Esophagus muscularis mucosa (tissue), 4 donors: ENCODE measurements around the gene IZUMO2. TPM values are rescaled to one million over a fixed set of nuclear protein-coding genes. Genes with fewer than 3 reads are reported as not detected.

Source experiments
- DNase-seq: peaks from one replicate; pipeline ENCODE4 v3.0.0-alpha.2; 2017; ENCODE audit errors: extremely low spot score
- H3K27ac ChIP-seq, 4 donors: fragments of 200-600 bp; sonication (generic); replicated peaks in 1 of 4; 1 replicate in 3 of 4; 2 replicates in 1 of 4; pipeline ENCODE4 v1.5.1; 2016 to 2019; ENCODE audit warnings: mild to moderate bottlenecking in 1 of 4
- H3K27me3 ChIP-seq, 4 donors: fragments of 200-600 bp; sonication (generic); one replicate each; pipeline versions ENCODE4 v1.5.1 to v1.6.0; 2016 to 2019
- H3K36me3 ChIP-seq, 4 donors: fragments of 200-600 bp; sonication (generic); one replicate each; pipeline ENCODE4 v1.5.1; 2016 to 2019
- H3K4me1 ChIP-seq, 4 donors: fragments of 200-600 bp; sonication (generic); one replicate each; pipeline ENCODE4 v1.5.1; 2016 to 2019
- H3K4me3 ChIP-seq, 4 donors: fragments of 200-600 bp; sonication (generic); 1 replicate in 2 of 4; 2 replicates in 2 of 4; pipeline ENCODE4 v1.5.1; 2016 to 2019; ENCODE audit warnings: mild to moderate bottlenecking in 4 of 4, moderate library complexity in 1 of 4
- H3K9me3 ChIP-seq, 4 donors: fragments of 200-600 bp; sonication (generic); 1 replicate in 3 of 4; 2 replicates in 1 of 4; pipeline ENCODE4 v1.5.1; 2016 to 2019
- CTCF ChIP-seq, 3 experiments: fragments of 200-600 bp in 2 of 3; fragments of 450-650 bp in 1 of 3; sonication (generic) in 2 of 3; IDR thresholded peaks; one replicate each; pipeline ENCODE4 v1.5.1; 2017 to 2019; ENCODE audit warnings: antibody characterized with exemption in 3 of 3, mild to moderate bottlenecking in 2 of 3, moderate library complexity in 1 of 3
- EP300 ChIP-seq: sonication (generic); formaldehyde crosslinking; IDR thresholded peaks from one replicate; pipeline ENCODE4 v1.6.1; 2017; ENCODE audit warnings: antibody characterized with exemption
- POLR2A ChIP-seq: fragments of 450-650 bp; IDR thresholded peaks from one replicate; pipeline ENCODE4 v1.6.1; 2017; ENCODE audit warnings: antibody characterized with exemption, moderate library complexity, mild to moderate bottlenecking, low read depth
- POLR2AphosphoS5 ChIP-seq, 2 donors: sonication (generic); formaldehyde crosslinking; IDR thresholded peaks; one replicate each; pipeline ENCODE4 v1.6.1; 2017; ENCODE audit warnings: antibody characterized with exemption in 2 of 2
- WGBS: methylation state at CpG from one replicate; pipeline ENCODE4 v1.1.5; 2018; 5-methylcytosine and 5-hydroxymethylcytosine counted together
- intact Hi-C: fragments of 100-400 bp; cut with DNase I; formaldehyde crosslinking; loops from one replicate; pipeline ENCODE4 v1.15.1; 2023
- total RNA-seq, 4 donors: library from RNA; depleted of rRNA; stranded (reverse); fragments of >200 nt; gene quantifications; one replicate each; pipeline versions ENCODE4 v1.1.0 to v1.2.1, GENCODE V29; 2016

The IZUMO2 gene
- total RNA-seq, 4 donors from 2014 or later, result not detected

- Histone ChIP-seq H3K27me3 (peaks cover 0 to 68% (median 21%) of the 10 kb centered on the region in 4 donors), H3K4me3 (peak overlapping the region; percentile 50 to 72 (median 61)), H3K27ac (peak overlapping the region in 1 of 4 donors; percentile 16), H3K36me3 (no peaks in the 10 kb centered on the region), H3K9me3 (no peaks in the 10 kb centered on the region), H3K4me1 (peaks cover 22 to 50% (median 37%) of the 10 kb centered on the region in 4 donors)
- no peak for DNase-seq
- 9% methylated on average over 12 of the region's 18 CpGs for WGBS
- intact Hi-C loops, result no loop called here
- TF ChIP-seq POLR2AphosphoS5 (IDR thresholded peaks at IDR 0.05) (no peak), CTCF (IDR thresholded peaks at IDR 0.05) (no peak), POLR2A (no peak), EP300 (no peak)
Observed at GRCh38 chr19:50202962-50203280, 39.8 kb upstream of the IZUMO2 start.

GRCh38 chr19:50202386-50202785, 39.3 kb upstream of the IZUMO2 start:
- TF ChIP-seq POLR2AphosphoS5 (IDR thresholded peaks at IDR 0.05), result no peak
- no peak for TF ChIP-seq EP300
- no peak for TF ChIP-seq CTCF (IDR thresholded peaks at IDR 0.05)
- TF ChIP-seq POLR2A, result no peak
- no peak overlapping the region for H3K27ac ChIP-seq
- no peaks in the 10 kb centered on the region for H3K36me3 ChIP-seq
- H3K4me1 ChIP-seq, result peaks cover 22 to 50% (median 37%) of the 10 kb centered on the region in 4 donors
- H3K4me3 ChIP-seq, result no peak overlapping the region
- no peak for DNase-seq
- intact Hi-C loops, result no loop called here
- H3K9me3 ChIP-seq, result no peaks in the 10 kb centered on the region
- WGBS, result 68% methylated on average over 3 of the region's 3 CpGs
- H3K27me3 ChIP-seq, result peaks cover 0 to 69% (median 21%) of the 10 kb centered on the region in 4 donors

GRCh38 chr19:50199259-50199555, 36.1 kb upstream of the IZUMO2 start:
- Histone ChIP-seq H3K27me3 (peaks cover 0 to 64% (median 13%) of the 10 kb centered on the region in 4 donors), H3K27ac (no peak overlapping the region), H3K36me3 (no peaks in the 10 kb centered on the region), H3K4me1 (peaks cover 11 to 33% (median 25%) of the 10 kb centered on the region in 4 donors), H3K9me3 (no peaks in the 10 kb centered on the region), H3K4me3 (no peak overlapping the region)
- no peak for TF ChIP-seq POLR2A
- no peak for DNase-seq
- 0% methylated on average over 5 of the region's 5 CpGs for WGBS
- intact Hi-C loops, result no loop called here

GRCh38 chr19:50198431-50199258, 35.6 kb upstream of the IZUMO2 start:
- H3K4me1 ChIP-seq, result peaks cover 11 to 27% (median 19%) of the 10 kb centered on the region in 4 donors
- TF ChIP-seq CTCF (IDR thresholded peaks at IDR 0.05), result no peak
- peaks cover 0 to 64% (median 10%) of the 10 kb centered on the region in 4 donors for H3K27me3 ChIP-seq
- no peak overlapping the region for H3K4me3 ChIP-seq
- H3K9me3 ChIP-seq, result no peaks in the 10 kb centered on the region
- intact Hi-C loops, result no loop called here
- no peaks in the 10 kb centered on the region for H3K36me3 ChIP-seq
- DNase-seq, result no peak
- 35% methylated on average over 7 of the region's 7 CpGs for WGBS
- no peak overlapping the region for H3K27ac ChIP-seq

GRCh38 chr19:50197348-50197747, 34.3 kb upstream of the IZUMO2 start:
- intact Hi-C loops, result no loop called here
- no peaks in the 10 kb centered on the region for H3K36me3 ChIP-seq
- peaks cover 0 to 64% (median 2%) of the 10 kb centered on the region in 4 donors for H3K27me3 ChIP-seq
- WGBS, result 70% methylated on average over 3 of the region's 3 CpGs
- no peak for DNase-seq
- no peak for TF ChIP-seq EP300
- TF ChIP-seq POLR2AphosphoS5 (IDR thresholded peaks at IDR 0.05), result no peak
- no peak overlapping the region for H3K27ac ChIP-seq
- no peak overlapping the region for H3K4me3 ChIP-seq
- no peaks in the 10 kb centered on the region for H3K9me3 ChIP-seq
- peaks cover 8 to 14% (median 12%) of the 10 kb centered on the region in 4 donors for H3K4me1 ChIP-seq
